Mesenchymal stem cell (in vitro differentiated cells and primary cell): ENCODE results near the gene SEL1L2.
A peak's percentile ranks its signal among the peaks of the same experiment; 100 is the strongest.
"Not testable (repeated sequence)": the region's sequence is repeated elsewhere in the genome, so short reads cannot be mapped to it uniquely, and the experiment has no call there.

Experiments used
- DNase-seq: peaks from one replicate; pipeline ENCODE4 v3.0.0-alpha.2; 2013
- H2AFZ ChIP-seq: one replicate; pipeline ENCODE4 v1.6.1; 2013; ENCODE audit warnings: low read depth, mild to moderate bottlenecking, control low read depth, inconsistent platforms, low read length, moderate library complexity
- H2AK5ac ChIP-seq: 2 replicates; pipeline ENCODE4 v1.6.1; 2013; ENCODE audit warnings: low read length, moderate library complexity, mild to moderate bottlenecking, inconsistent platforms; ENCODE audit not compliant: severe bottlenecking
- H2BK120ac ChIP-seq: one replicate; pipeline ENCODE4 v1.6.1; 2013; ENCODE audit warnings: low read depth, mild to moderate bottlenecking, inconsistent platforms, low read length, moderate library complexity
- H2BK12ac ChIP-seq, 2 experiments: one replicate each; pipeline ENCODE4 v1.6.1; 2013; ENCODE audit warnings: inconsistent platforms in 2 of 2, low read length in 2 of 2, mild to moderate bottlenecking in 2 of 2, moderate library complexity in 2 of 2, control low read depth in 1 of 2
- H2BK15ac ChIP-seq: one replicate; pipeline ENCODE4 v1.6.1; 2013; ENCODE audit warnings: mild to moderate bottlenecking, low read depth, inconsistent platforms; ENCODE audit not compliant: poor library complexity, severe bottlenecking
- H2BK5ac ChIP-seq: 2 replicates; pipeline ENCODE4 v1.6.1; 2013; ENCODE audit warnings: low read depth, mild to moderate bottlenecking, low read length, control low read depth, inconsistent platforms; ENCODE audit not compliant: poor library complexity, severe bottlenecking
- H3K14ac ChIP-seq, 2 experiments: one replicate each; pipeline ENCODE4 v1.6.1; 2013; ENCODE audit warnings: inconsistent platforms in 2 of 2, low read length in 2 of 2, control low read depth in 1 of 2, mild to moderate bottlenecking in 1 of 2, moderate library complexity in 1 of 2
- H3K18ac ChIP-seq, 2 experiments: one replicate each; pipeline ENCODE4 v1.6.1; 2013; ENCODE audit warnings: inconsistent platforms in 2 of 2, low read length in 2 of 2, control low read depth in 1 of 2, low read depth in 1 of 2, mild to moderate bottlenecking in 1 of 2
- H3K23ac ChIP-seq, 2 experiments: one replicate each; pipeline ENCODE4 v1.6.1; 2013; ENCODE audit warnings: inconsistent platforms in 2 of 2, low read length in 2 of 2, mild to moderate bottlenecking in 2 of 2, moderate library complexity in 2 of 2, control low read depth in 1 of 2
- H3K27ac ChIP-seq: 2 replicates; pipeline ENCODE4 v1.5.1; 2013; ENCODE audit warnings: mild to moderate bottlenecking, moderate library complexity, low read length, control low read depth, inconsistent platforms; ENCODE audit not compliant: poor library complexity, severe bottlenecking
- H3K27me3 ChIP-seq, 2 experiments: 2 replicates each; pipeline versions ENCODE4 v1.6.1 to v1.7.0; 2013; ENCODE audit warnings: low read length in 2 of 2, mild to moderate bottlenecking in 2 of 2, moderate library complexity in 2 of 2, control low read depth in 1 of 2, inconsistent platforms in 1 of 2; ENCODE audit not compliant: control insufficient read depth in 1 of 2, insufficient read depth in 1 of 2
- H3K36me3 ChIP-seq, 2 experiments: 2 replicates each; pipeline versions ENCODE4 v1.6.1 to v1.7.0; 2013; ENCODE audit warnings: low read length in 2 of 2, control low read depth in 1 of 2, inconsistent platforms in 1 of 2, low read depth in 1 of 2, mild to moderate bottlenecking in 1 of 2; ENCODE audit not compliant: insufficient read depth in 2 of 2, control insufficient read depth in 1 of 2
- H3K4ac ChIP-seq, 2 experiments: one replicate each; pipeline ENCODE4 v1.6.1; 2013; ENCODE audit warnings: inconsistent platforms in 2 of 2, low read length in 2 of 2, mild to moderate bottlenecking in 2 of 2, moderate library complexity in 2 of 2, control low read depth in 1 of 2, low read depth in 1 of 2
- H3K4me1 ChIP-seq: 2 replicates; pipeline ENCODE4 v1.6.1; 2013; ENCODE audit warnings: low read depth, low read length, control low read depth; ENCODE audit not compliant: control insufficient read depth, insufficient read depth
- H3K4me2 ChIP-seq: 2 replicates; pipeline ENCODE4 v1.6.1; 2013; ENCODE audit warnings: low read length, mild to moderate bottlenecking, inconsistent platforms; ENCODE audit not compliant: poor library complexity, severe bottlenecking
- H3K4me3 ChIP-seq, 2 experiments: 2 replicates each; pipeline versions ENCODE4 v1.5.1 to v1.7.0; 2013; ENCODE audit warnings: low read length in 2 of 2, mild to moderate bottlenecking in 2 of 2, control low read depth in 1 of 2, low read depth in 1 of 2; ENCODE audit not compliant: insufficient read depth in 1 of 2
- H3K79me1 ChIP-seq: replicated peaks from 2 replicates; pipeline ENCODE4 v1.6.1; 2013; ENCODE audit warnings: mild to moderate bottlenecking, control low read depth, low read length, inconsistent platforms; ENCODE audit not compliant: poor library complexity, severe bottlenecking
- H3K9ac ChIP-seq: 2 replicates; pipeline ENCODE4 v1.7.0; 2013; ENCODE audit warnings: mild to moderate bottlenecking, low read length, moderate library complexity
- H3K9me3 ChIP-seq: 2 replicates; pipeline ENCODE4 v1.7.0; 2013; ENCODE audit warnings: mild to moderate bottlenecking, low read length; ENCODE audit not compliant: control insufficient read depth
- H4K8ac ChIP-seq: one replicate; pipeline ENCODE4 v1.6.1; 2013; ENCODE audit warnings: inconsistent platforms, mild to moderate bottlenecking, low read length, moderate library complexity
- H4K91ac ChIP-seq: one replicate; pipeline ENCODE4 v1.6.1; 2013; ENCODE audit warnings: mild to moderate bottlenecking, low read length, inconsistent platforms
- WGBS: methylation state at CpG from one replicate; pipeline ENCODE4 v1.1.7; 2013; ENCODE audit warnings: mixed read lengths; 5-methylcytosine and 5-hydroxymethylcytosine counted together

SEL1L2 gene

DNA sequence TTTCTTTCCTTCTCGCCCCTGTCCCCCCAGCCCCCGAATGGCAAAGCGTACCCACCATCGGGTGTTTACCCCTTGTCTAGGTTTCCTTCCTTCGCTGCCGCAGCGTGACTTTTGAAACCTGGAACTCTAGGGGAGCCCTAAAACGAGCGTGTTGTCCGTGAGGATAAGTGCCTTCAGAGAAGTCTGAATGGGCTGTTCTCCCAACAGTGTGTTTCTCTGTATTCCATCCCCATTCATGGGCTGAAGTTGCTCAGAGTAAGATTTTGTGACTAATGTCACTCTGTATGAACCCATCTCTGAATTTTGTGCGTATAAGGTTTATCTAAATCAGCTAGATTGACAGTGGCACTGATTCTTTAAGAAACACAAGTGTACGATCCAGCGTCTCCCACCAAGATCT lies 5.9 kb upstream of the SEL1L2 start:
- Histone ChIP-seq H2BK15ac (no peak overlapping the region), H3K18ac (no peak overlapping the region), H3K36me3 (no peaks in the 10 kb centered on the region), H4K8ac (no peak overlapping the region), H2AFZ (no peak overlapping the region), H3K9ac (peak overlapping the region; percentile 50), H3K23ac (no peak overlapping the region), H3K27me3 (no peaks in the 10 kb centered on the region), H2BK120ac (no peak overlapping the region), H4K91ac (no peak overlapping the region), H3K27ac (no peak overlapping the region), H3K4me3 (peak overlapping the region; percentile 78 to 83), H3K4me1 (peaks cover 2% of the 10 kb centered on the region), H3K14ac (no peak overlapping the region), H2BK12ac (no peak overlapping the region), H2AK5ac (no peak overlapping the region), H3K4me2 (peak overlapping the region; percentile 89), H3K4ac (no peak overlapping the region), H2BK5ac (no peak overlapping the region), H3K9me3 (peaks cover 24% of the 10 kb centered on the region), H3K79me1 (no peaks in the 10 kb centered on the region)
- DNase-seq = no peak
- 18% methylated on average over 12 of the region's 13 CpGs for WGBS

DNA sequence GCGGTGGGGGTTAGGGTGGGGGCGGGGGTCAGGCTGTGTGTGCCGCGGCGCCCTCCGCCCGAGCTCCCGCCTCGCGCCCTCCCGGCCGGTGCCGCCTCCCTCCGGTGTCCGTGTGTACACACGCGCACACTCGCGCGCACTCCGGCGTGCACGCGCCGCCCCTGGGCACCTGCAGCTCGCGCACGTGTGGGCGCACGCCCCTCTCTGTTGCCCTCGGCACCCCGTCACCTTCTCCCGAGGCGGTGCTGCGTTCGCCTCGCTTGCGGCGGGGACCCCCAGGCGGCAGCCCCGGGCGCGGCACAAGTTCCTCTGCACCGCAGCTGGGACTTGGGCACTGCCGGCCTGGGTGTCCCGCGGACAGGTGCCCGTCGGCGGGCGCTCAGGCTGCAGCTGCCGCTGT lies 5.4 kb upstream of the SEL1L2 start:
- Histone ChIP-seq H2BK15ac (no peak overlapping the region), H3K27ac (no peak overlapping the region), H3K23ac (peak overlapping the region in 1 of 2 experiments; percentile 9), H3K79me1 (no peaks in the 10 kb centered on the region), H3K18ac (no peak overlapping the region), H2BK120ac (peak overlapping the region; percentile 19), H4K8ac (no peak overlapping the region), H3K9ac (peak overlapping the region; percentile 50), H3K4me2 (peak overlapping the region; percentile 89), H2BK5ac (no peak overlapping the region), H3K27me3 (no peaks in the 10 kb centered on the region), H3K36me3 (no peaks in the 10 kb centered on the region), H3K4me3 (peak overlapping the region; percentile 78 to 83), H2AK5ac (no peak overlapping the region), H3K4ac (no peak overlapping the region), H2BK12ac (no peak overlapping the region), H4K91ac (no peak overlapping the region), H3K9me3 (peaks cover 24% of the 10 kb centered on the region), H3K14ac (no peak overlapping the region), H3K4me1 (peaks cover 2% of the 10 kb centered on the region), H2AFZ (no peak overlapping the region)
- no peak for DNase-seq
- under 1% methylated on average over 50 of the region's 52 CpGs for WGBS

GRCh38 chr20:13995086-13995665 lies 4.8 kb upstream of the SEL1L2 start, which contains the start of gene MACROD2:
Gene MACROD2 (plus strand): TSS chr20:13995516.
- 1% methylated on average over 39 of the region's 61 CpGs for WGBS
- H4K91ac ChIP-seq = no peak within 1 kb of the TSS
- peak within 1 kb of the TSS in 1 of 2 experiments; percentile 9 for H3K23ac ChIP-seq

DNA sequence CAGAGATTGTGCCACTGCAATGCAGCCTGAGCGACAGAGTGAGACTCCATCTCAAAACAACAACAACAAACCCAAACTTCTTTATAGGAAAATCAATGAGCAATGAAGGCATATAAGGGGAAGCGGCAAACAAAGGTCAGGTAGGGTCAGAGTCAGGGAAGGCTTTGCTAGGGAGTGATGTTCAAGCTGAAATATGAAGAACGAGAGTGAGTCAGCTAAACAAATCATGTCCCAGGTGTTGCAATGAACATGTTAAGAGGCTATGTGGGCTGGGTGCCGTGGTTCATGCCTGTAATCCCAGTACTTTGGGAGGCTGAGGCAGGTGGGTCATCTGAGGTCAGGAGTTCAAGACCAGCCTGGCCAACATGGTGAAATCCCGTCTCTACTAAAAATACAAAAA lies 1.5 kb upstream of the SEL1L2 start:
- H3K27me3 ChIP-seq, H3K4ac ChIP-seq, H3K4me2 ChIP-seq, H2BK120ac ChIP-seq, H3K14ac ChIP-seq, H2AFZ ChIP-seq, H2BK15ac ChIP-seq, H3K9ac ChIP-seq, H4K8ac ChIP-seq, DNase-seq, H3K79me1 ChIP-seq, H3K18ac ChIP-seq, H3K4me1 ChIP-seq, H4K91ac ChIP-seq, H2BK12ac ChIP-seq, H2BK5ac ChIP-seq, H3K27ac ChIP-seq, H3K23ac ChIP-seq, H3K4me3 ChIP-seq, H3K36me3 ChIP-seq, H2AK5ac ChIP-seq: not testable (repeated sequence)
- peaks cover 34% of the 10 kb centered on the region for H3K9me3 ChIP-seq
- 90% methylated on average over 4 of the region's 5 CpGs for WGBS

More at GRCh38 chr20:13995086-13995665, 4.8 kb upstream of the SEL1L2 start, which contains the start of gene MACROD2:
- Histone ChIP-seq H2BK120ac (peak within 1 kb of the TSS; percentile 19), H2AK5ac (no peak within 1 kb of the TSS), H3K4me1 (peaks cover 2% of the 10 kb centered on the region), H3K9ac (peak within 1 kb of the TSS; percentile 60), H3K9me3 (peaks cover 24% of the 10 kb centered on the region), H3K79me1 (no peaks in the 10 kb centered on the region), H3K27me3 (no peaks in the 10 kb centered on the region), H3K14ac (no peak within 1 kb of the TSS), H2BK5ac (no peak within 1 kb of the TSS), H4K8ac (peak within 1 kb of the TSS; percentile 75), H3K36me3 (no peaks in the 10 kb centered on the region), H3K18ac (no peak within 1 kb of the TSS), H2AFZ (peak within 1 kb of the TSS; percentile 93), H2BK12ac (no peak within 1 kb of the TSS), H2BK15ac (no peak within 1 kb of the TSS), H3K4me2 (peak within 1 kb of the TSS; percentile 89), H3K4ac (no peak within 1 kb of the TSS), H3K27ac (no peak within 1 kb of the TSS), H3K4me3 (peak within 1 kb of the TSS; percentile 78 to 83)
- peak; percentile 76 for DNase-seq
